Liver (tissue), 2 donors: ENCODE results near the gene MACROD1.

Experiments
- EGR1 ChIP-seq, 2 donors: IDR thresholded peaks; 2 replicates each; pipeline ENCODE4 v1.6.1; 2016 to 2018; ENCODE audit warnings: antibody characterized with exemption in 2 of 2, low read depth in 2 of 2
- MAX ChIP-seq: IDR thresholded peaks from 2 replicates; pipeline ENCODE4 v1.6.1; 2016; ENCODE audit warnings: antibody characterized with exemption
- TAF1 ChIP-seq: conservative IDR thresholded peaks from 2 replicates; pipeline ENCODE4 v1.6.1; 2016; ENCODE audit warnings: antibody characterized with exemption, mild to moderate bottlenecking
- donor health status: healthy.

DNA sequence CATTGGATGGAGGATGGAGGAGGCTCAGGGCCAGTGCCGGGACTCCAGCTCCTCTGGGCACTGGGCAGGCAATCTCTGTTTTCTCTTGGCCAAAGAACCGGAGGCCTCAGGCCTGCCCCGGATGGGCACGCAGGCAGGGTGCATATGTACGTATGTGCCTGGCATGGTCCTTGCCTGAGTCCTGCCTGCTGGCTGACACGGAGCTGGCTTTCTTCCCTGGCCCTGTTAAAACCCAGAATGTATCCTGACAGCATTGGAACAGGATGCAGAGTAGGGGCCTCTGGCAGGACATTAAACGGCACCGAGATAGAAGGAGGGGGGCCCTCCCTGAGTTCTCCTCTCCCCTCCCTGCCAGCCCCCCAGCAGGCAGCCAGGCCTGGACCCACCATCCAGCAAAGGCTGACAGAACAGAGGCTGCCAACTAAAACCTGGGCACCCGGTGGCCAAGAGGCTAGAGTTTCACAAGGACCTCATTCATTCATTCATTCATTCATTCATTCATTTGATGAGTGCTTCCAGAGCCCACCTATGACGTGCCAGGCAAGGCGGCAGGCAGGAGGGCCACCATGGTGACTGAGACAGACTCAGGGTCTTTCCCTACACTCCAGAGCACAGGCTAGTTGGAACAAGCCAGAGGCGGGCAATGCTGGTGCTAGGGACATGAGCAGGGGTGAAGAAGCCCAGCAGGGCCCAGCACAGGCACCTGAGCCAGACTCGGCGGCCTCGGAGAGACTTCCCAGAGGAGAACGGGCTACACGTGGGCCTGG lies 101.4 kb downstream of the MACROD1 start:
- TF ChIP-seq TAF1 (no peak), MAX (no peak), EGR1 (IDR thresholded peaks at IDR 0.05; ENCODE audit: low read depth in 2 of 2) (no peak)
